Fibroblast of pulmonary artery (primary cell): Measurements from ENCODE around the gene SPOCK1.
"Not testable (repeated sequence)": the region's sequence is repeated elsewhere in the genome, so short reads cannot be mapped to it uniquely, and the experiment has no call there.

Source experiments
- DNase-seq: peaks from one replicate; pipeline ENCODE4 v3.0.0-alpha.2; 2010; ENCODE audit warnings: low read depth
- H3K4me3 ChIP-seq: replicated peaks from 2 replicates; pipeline ENCODE4 v1.5.1; 2011; ENCODE audit warnings: low read depth, mild to moderate bottlenecking, control low read depth, low read length, moderate library complexity
- CTCF ChIP-seq: IDR thresholded peaks from 2 replicates; pipeline ENCODE4 v1.5.1; 2011; ENCODE audit warnings: mild to moderate bottlenecking, control low read depth, low read length, inconsistent platforms; ENCODE audit errors: missing control alignments

The SPOCK1 gene

GRCh38 chr5:137502632-137503031, 3.5 kb upstream of the SPOCK1 start:
- DNase-seq = no peak
- no peak overlapping the region for H3K4me3 ChIP-seq
- TF ChIP-seq CTCF = no peak

GRCh38 chr5:137501846-137502406, 2.8 kb upstream of the SPOCK1 start:
- no peak for TF ChIP-seq CTCF
- DNase-seq = no peak
- no peak overlapping the region for H3K4me3 ChIP-seq

GRCh38 chr5:137501226-137501625, 2.1 kb upstream of the SPOCK1 start:
- H3K4me3 ChIP-seq = no peak overlapping the region
- no peak for DNase-seq
- no peak for TF ChIP-seq CTCF

GRCh38 chr5:137500615-137501225, 1.6 kb upstream of the SPOCK1 start:
- DNase-seq = no peak
- no peak for TF ChIP-seq CTCF
- no peak overlapping the region for H3K4me3 ChIP-seq

- not testable (repeated sequence) for DNase-seq
Observed at GRCh38 chr5:137499506-137499847, 351 bp upstream of the SPOCK1 start.

GRCh38 chr5:137498301-137498735, 808 bp downstream of the SPOCK1 start:
- no peak for TF ChIP-seq CTCF
- peak overlapping the region; percentile 73 for H3K4me3 ChIP-seq
- DNase-seq = peak; percentile 36

More at GRCh38 chr5:137499506-137499847, 351 bp upstream of the SPOCK1 start:
- H3K4me3 ChIP-seq = not testable (repeated sequence)

GRCh38 chr5:137497396-137498290, 1.5 kb downstream of the SPOCK1 start:
- no peak for TF ChIP-seq CTCF
- peak overlapping the region; percentile 73 for H3K4me3 ChIP-seq
- DNase-seq = no peak
